ENCODE data around the gene AMER2. TPM values are rescaled to one million over a fixed set of nuclear protein-coding genes. Genes with fewer than 3 reads are reported as not detected.

AMER2 gene
- polyA plus RNA-seq, 1 donor, result 0.35 TPM

- no peak for DNase-seq
Measured at GRCh38 chr13:25153736-25154135, 18.4 kb downstream of the AMER2 start.

GRCh38 chr13:25151626-25152195 is 20.4 kb downstream of the AMER2 start:
- no peak for DNase-seq

- DNase-seq, result no peak
Measured at GRCh38 chr13:25149711-25150110, 22.4 kb downstream of the AMER2 start.

GRCh38 chr13:25148402-25148771 is 23.7 kb downstream of the AMER2 start:
- DNase-seq, result no peak

GRCh38 chr13:25147638-25148401 is 24.3 kb downstream of the AMER2 start:
- no peak for DNase-seq

- DNase-seq, result no peak
Measured at GRCh38 chr13:25143706-25144105, 28.4 kb downstream of the AMER2 start.

GRCh38 chr13:25141042-25141441 is 31.0 kb downstream of the AMER2 start:
- no peak for DNase-seq

- no peak for DNase-seq
Measured at GRCh38 chr13:25137788-25138115, 34.3 kb downstream of the AMER2 start.

- no peak for DNase-seq
Measured at GRCh38 chr13:25136880-25137787, 35.0 kb downstream of the AMER2 start.

GRCh38 chr13:25135896-25136295 is 36.2 kb downstream of the AMER2 start:
- no peak for DNase-seq

GRCh38 chr13:25132751-25133390 is 39.2 kb downstream of the AMER2 start:
- no peak for DNase-seq

GRCh38 chr13:25131881-25132420 is 40.1 kb downstream of the AMER2 start:
- DNase-seq, result no peak

- DNase-seq, result no peak
Measured at GRCh38 chr13:25130944-25131343, 41.1 kb downstream of the AMER2 start.

- no peak for DNase-seq
Measured at GRCh38 chr13:25118378-25118905, 53.6 kb downstream of the AMER2 start.

GRCh38 chr13:25117312-25117711 is 54.8 kb downstream of the AMER2 start:
- DNase-seq, result no peak

- no peak for DNase-seq
Measured at GRCh38 chr13:25116044-25116443, 56.0 kb downstream of the AMER2 start.

- DNase-seq, result peak; percentile 79
Measured at GRCh38 chr13:25114220-25114619, 57.9 kb downstream of the AMER2 start.

- DNase-seq, result no peak
Measured at GRCh38 chr13:25112695-25113255, 59.3 kb downstream of the AMER2 start.

All from left kidney (tissue), 2 donors.